ENCODE results near the gene KLHL29. TPM values are rescaled to one million over a fixed set of nuclear protein-coding genes. Genes with fewer than 3 reads are reported as not detected.

KLHL29 gene
- total and polyA plus RNA-seq, 2 of the 13 experiments (the other 11 are each of a cell fraction or from before 2014, with no cell fraction given), result 0.01 TPM; not detected in 1

DNA sequence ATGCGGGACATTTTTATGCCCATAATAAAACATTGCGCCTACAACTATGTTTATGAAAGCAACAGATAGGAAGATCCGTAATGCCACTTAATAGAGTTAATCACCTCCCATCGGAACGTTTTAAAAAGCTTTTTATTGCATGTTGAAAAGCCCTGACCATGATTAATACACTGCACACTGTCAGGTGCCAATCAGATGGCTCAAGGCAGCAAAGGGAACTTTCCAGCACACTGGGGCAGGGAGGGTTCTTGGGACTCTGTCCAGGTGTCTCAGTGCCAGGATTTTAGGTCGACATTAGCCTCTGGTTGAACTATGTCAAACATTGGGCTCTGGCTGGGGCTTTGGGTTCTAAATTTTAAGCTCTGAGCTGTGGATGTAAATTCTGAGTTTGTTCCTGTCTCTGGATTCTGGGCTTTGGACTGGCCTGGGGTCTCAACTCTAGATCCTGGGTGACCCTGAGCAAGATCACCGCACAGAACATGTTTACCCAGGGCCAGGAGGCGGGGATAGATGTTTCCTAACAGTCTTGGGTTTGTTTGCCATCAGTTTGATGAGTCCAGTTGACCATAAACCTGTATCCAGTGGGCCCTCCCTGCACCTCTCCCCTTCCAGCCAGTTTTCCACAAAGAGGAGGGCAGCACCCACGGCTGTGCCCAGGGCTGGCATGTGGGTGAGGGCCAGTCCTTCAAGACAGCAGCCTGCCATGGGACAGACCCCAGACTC lies 279.2 kb downstream of the KLHL29 start (continued):
- TF ChIP-seq SOX6 (IDR thresholded peaks at IDR 0.05) (no peak), SOX6 (CRISPR knock-in tag; IDR thresholded peaks at IDR 0.05) (peak; percentile 67), CBFB (CRISPR knock-in tag; IDR thresholded peaks at IDR 0.05) (no peak), ZNF761 (CRISPR knock-in tag; conservative IDR thresholded peaks at IDR 0.05) (no peak), ZNF891 (CRISPR knock-in tag; IDR thresholded peaks at IDR 0.05) (no peak), ATM (IDR thresholded peaks at IDR 0.05; ENCODE audit: borderline replicate concordance) (no peak), ZBTB7A (CRISPR knock-in tag; IDR thresholded peaks at IDR 0.05) (peak; percentile 75; the same call in 1 of the 2 replicates), DDIT3 (CRISPR knock-in tag; IDR thresholded peaks at IDR 0.05) (no peak), PRDM10 (CRISPR knock-in tag; IDR thresholded peaks at IDR 0.05; ENCODE audit: low read depth) (no peak), ZNF367 (CRISPR knock-in tag; IDR thresholded peaks at IDR 0.05; ENCODE audit: borderline replicate concordance) (no peak), RARA (CRISPR knock-in tag; IDR thresholded peaks at IDR 0.05) (0 out of 2 replicates have a peak, but pooled peaks have one; percentile 29), MTF2 (CRISPR knock-in tag; IDR thresholded peaks at IDR 0.05; ENCODE audit: borderline replicate concordance) (no peak), ZSCAN30 (CRISPR knock-in tag; IDR thresholded peaks at IDR 0.05) (no peak), KDM1A (CRISPR knock-in tag; IDR thresholded peaks at IDR 0.05) (no peak), MAFK (conservative IDR thresholded peaks at IDR 0.05 in 1 of 2, IDR thresholded peaks at IDR 0.05 in 1 of 2; ENCODE audit: low read length in 2 of 2) (no peak), FOXO4 (CRISPR knock-in tag; conservative IDR thresholded peaks at IDR 0.05) (no peak)
- TF ChIP-seq, protein P1, sequence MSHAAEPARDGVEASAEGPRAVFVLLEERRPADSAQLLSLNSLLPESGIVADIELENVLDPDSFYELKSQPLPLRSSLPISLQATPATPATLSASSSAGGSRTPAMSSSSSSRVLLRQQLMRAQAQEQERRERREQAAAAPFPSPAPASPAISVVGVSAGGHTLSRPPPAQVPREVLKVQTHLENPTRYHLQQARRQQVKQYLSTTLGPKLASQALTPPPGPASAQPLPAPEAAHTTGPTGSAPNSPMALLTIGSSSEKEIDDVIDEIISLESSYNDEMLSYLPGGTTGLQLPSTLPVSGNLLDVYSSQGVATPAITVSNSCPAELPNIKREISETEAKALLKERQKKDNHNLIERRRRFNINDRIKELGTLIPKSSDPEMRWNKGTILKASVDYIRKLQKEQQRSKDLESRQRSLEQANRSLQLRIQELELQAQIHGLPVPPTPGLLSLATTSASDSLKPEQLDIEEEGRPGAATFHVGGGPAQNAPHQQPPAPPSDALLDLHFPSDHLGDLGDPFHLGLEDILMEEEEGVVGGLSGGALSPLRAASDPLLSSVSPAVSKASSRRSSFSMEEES (CRISPR knock-in tag; IDR thresholded peaks at IDR 0.05), result no peak
- TF ChIP-seq, protein P2, sequence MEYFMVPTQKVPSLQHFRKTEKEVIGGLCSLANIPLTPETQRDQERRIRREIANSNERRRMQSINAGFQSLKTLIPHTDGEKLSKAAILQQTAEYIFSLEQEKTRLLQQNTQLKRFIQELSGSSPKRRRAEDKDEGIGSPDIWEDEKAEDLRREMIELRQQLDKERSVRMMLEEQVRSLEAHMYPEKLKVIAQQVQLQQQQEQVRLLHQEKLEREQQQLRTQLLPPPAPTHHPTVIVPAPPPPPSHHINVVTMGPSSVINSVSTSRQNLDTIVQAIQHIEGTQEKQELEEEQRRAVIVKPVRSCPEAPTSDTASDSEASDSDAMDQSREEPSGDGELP (IDR thresholded peaks at IDR 0.05; ENCODE audit: borderline replicate concordance, low read depth), result no peak
- TF ChIP-seq, protein P3, sequence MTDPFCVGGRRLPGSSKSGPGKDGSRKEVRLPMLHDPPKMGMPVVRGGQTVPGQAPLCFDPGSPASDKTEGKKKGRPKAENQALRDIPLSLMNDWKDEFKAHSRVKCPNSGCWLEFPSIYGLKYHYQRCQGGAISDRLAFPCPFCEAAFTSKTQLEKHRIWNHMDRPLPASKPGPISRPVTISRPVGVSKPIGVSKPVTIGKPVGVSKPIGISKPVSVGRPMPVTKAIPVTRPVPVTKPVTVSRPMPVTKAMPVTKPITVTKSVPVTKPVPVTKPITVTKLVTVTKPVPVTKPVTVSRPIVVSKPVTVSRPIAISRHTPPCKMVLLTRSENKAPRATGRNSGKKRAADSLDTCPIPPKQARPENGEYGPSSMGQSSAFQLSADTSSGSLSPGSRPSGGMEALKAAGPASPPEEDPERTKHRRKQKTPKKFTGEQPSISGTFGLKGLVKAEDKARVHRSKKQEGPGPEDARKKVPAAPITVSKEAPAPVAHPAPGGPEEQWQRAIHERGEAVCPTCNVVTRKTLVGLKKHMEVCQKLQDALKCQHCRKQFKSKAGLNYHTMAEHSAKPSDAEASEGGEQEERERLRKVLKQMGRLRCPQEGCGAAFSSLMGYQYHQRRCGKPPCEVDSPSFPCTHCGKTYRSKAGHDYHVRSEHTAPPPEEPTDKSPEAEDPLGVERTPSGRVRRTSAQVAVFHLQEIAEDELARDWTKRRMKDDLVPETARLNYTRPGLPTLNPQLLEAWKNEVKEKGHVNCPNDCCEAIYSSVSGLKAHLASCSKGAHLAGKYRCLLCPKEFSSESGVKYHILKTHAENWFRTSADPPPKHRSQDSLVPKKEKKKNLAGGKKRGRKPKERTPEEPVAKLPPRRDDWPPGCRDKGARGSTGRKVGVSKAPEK (CRISPR knock-in tag; IDR thresholded peaks at IDR 0.05; ENCODE audit: borderline replicate concordance), result no peak

Measured in HepG2 (cell line).